Uterus (tissue), 2 donors: ENCODE measurements around the gene GDNF.

Source experiments
- POLR2A ChIP-seq, 2 donors: fragments of 450-650 bp; IDR thresholded peaks; one replicate each; pipeline ENCODE4 v1.6.1; 2016; ENCODE audit warnings: antibody characterized with exemption in 2 of 2, mild to moderate bottlenecking in 1 of 2, moderate library complexity in 1 of 2
- TF ChIP-seq, protein P1 (sequence below), 4 experiments: fragments of 200-600 bp in 2 of 4; fragments of 450-650 bp in 2 of 4; sonication (generic) in 2 of 4; IDR thresholded peaks; one replicate each; pipeline ENCODE4 v1.5.1; 2016 to 2019; ENCODE audit warnings: antibody characterized with exemption in 4 of 4, mild to moderate bottlenecking in 2 of 4, moderate library complexity in 1 of 4

DNA sequence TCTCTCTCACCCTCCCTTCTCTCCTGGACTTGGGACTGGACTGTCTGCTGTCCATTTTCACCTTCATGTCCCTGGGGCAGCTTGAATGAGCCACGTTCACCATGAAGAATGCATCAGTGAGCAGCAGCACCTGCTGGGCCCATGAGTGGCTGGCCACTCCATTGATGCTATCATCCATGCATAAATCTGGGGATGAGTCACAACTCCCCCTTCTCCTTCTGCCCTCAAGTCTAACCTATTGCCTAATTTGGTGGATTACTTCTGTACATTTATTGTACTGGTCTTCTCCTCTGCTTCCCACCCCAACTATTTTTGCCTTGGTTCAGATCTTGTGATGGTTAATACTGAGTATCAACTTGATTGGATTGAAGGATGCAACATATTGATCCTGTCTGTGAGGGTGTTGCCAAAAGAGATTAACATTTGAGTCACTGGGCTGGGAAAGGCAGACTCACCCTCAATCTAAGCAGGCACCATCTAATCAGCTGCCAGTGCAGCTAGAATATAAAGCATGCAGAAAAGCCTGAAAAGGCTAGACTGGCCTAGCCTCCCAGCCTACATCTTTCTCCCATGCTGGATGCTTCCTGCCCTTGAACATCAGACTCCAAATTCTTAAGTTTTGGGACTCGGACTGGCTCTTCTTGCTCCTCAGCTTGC is 46.7 kb downstream of the GDNF start:
- TF ChIP-seq, protein P1, sequence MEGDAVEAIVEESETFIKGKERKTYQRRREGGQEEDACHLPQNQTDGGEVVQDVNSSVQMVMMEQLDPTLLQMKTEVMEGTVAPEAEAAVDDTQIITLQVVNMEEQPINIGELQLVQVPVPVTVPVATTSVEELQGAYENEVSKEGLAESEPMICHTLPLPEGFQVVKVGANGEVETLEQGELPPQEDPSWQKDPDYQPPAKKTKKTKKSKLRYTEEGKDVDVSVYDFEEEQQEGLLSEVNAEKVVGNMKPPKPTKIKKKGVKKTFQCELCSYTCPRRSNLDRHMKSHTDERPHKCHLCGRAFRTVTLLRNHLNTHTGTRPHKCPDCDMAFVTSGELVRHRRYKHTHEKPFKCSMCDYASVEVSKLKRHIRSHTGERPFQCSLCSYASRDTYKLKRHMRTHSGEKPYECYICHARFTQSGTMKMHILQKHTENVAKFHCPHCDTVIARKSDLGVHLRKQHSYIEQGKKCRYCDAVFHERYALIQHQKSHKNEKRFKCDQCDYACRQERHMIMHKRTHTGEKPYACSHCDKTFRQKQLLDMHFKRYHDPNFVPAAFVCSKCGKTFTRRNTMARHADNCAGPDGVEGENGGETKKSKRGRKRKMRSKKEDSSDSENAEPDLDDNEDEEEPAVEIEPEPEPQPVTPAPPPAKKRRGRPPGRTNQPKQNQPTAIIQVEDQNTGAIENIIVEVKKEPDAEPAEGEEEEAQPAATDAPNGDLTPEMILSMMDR (IDR thresholded peaks at IDR 0.05): no peak
- no peak for TF ChIP-seq POLR2A (IDR thresholded peaks at IDR 0.05)
